Endometrial microvascular endothelial cells (primary cell): ENCODE measurements around the gene SYNC. TPM values are rescaled to one million over a fixed set of nuclear protein-coding genes. Genes with fewer than 3 reads are reported as not detected.
"Not testable (repeated sequence)": the region's sequence is repeated elsewhere in the genome, so short reads cannot be mapped to it uniquely, and the experiment has no call there.

Experiments used
- in situ Hi-C: cut with HindIII; loops from 2 replicates; pipeline ENCODE4 v1.10.0; 2017; ENCODE audit warnings: low sequenced_read_pairs, low pct_unique_long_range_greater_than_20kb; ENCODE audit errors: inconsistent ontology term
- total RNA-seq: library from RNA; depleted of rRNA; stranded (reverse); fragments of >200 nt; gene quantifications from one replicate; pipeline ENCODE4 v1.2.3, GENCODE V29; 2015; ENCODE audit errors: inconsistent ontology term

The SYNC gene
- total RNA-seq, 1 donor from 2014 or later = 8.9 TPM

- in situ Hi-C loops = no loop called here
These were observed 50.2 kb downstream of the SYNC start for GRCh38 chr1:32652244-32652962.

DNA sequence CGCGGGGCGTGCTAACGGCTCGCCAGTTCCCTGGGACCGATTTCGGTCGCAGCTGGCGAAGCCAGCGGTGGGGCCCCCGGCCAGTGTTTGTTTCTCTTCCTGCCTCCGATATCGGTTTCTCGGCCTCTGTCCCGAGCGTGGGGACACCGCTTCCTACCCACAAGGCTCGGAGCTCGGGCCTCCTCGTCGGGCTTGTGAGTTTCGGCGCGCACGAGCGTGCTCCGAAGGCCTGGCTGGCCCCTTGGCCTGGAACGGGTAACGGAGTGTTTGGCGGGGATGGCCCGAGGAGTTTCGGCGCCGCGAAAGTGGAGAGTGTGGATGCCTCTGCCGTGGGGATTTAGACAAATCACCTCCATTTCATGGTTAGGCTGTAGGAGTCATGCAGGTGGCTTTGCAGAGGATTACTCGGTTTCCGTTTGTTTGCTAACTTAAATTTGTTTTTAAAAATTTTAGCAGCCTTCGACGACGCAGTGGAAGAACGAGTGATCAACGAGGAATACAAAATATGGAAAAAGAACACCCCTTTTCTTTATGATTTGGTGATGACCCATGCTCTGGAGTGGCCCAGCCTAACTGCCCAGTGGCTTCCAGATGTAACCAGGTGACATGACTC is 51.0 kb downstream of the SYNC start:
- in situ Hi-C loops = no loop called here

- in situ Hi-C loops = no loop called here
These were observed 51.7 kb downstream of the SYNC start, which contains the start of gene RBBP4 for GRCh38 chr1:32650752-32651460. RBBP4 (plus strand) TSS chr1:32651208; CDS start chr1:32651307, 99 bp downstream.

- in situ Hi-C loops = no loop called here
These were observed 52.3 kb downstream of the SYNC start, which contains the start of gene ZBTB8OS for GRCh38 chr1:32650248-32650751. ZBTB8OS (minus strand) TSS chr1:32650550; CDS start chr1:32650529, 21 bp downstream.

DNA sequence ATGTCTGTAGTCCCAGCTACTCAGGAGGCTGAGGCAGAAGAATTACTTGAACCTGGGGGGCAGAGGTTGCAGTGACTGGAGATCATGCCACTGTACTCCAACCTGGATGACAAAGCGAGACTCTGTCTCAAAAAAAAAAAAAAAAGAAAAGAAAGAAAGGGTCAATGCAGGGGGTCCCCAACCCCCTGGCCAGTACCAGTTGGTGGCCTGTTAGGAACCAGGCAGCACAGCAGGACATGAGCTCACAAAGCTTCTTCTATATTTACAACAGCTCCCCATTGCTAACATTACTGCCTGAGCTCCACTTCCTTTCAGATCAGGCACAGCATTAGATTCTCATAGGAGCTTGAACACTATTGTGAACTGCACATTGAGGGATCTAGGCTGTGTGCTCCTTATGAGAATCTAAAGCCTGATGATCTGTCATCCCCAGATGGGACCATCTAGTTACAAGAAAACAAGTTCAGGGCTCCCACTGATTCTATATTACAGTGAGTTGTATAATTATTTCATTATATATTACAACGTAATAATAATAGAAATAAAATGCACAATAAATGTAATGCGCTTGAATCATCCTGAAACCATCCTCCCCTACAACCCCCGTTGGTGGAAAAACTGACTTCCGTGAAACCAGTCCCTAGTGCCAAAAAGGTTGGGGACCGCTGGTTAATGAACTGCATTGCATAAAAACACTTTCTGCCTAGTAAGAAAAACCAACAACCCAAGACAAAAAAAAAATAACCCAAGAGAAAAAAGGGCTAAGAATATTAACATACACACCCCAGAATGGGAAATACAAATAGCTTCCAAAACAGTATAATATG is 55.0 kb downstream of the SYNC start:
- in situ Hi-C loops = no loop called here

DNA sequence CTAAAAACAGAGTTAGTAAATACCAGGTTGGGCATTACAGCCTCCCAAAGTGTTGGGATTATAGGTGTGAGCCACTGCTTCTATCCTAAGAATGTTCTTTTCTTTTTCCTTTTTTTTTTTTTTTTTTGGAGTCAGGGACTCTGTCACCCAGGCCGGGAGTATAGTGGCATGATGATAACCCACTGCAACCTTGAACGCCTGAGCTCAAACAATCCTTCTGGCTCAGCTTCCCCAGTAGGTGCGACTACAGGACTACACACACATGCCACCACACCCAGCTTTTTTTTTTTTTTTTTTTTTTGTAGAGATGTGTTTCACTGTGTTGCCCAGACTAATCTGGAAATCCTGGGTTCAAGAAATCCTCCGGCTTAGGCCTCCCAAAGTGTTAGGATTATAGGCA is 58.1 kb downstream of the SYNC start:
- in situ Hi-C loops = no loop called here

- in situ Hi-C loops = not testable (repeated sequence)
These were observed 60.2 kb downstream of the SYNC start for GRCh38 chr1:32642292-32642827.

DNA sequence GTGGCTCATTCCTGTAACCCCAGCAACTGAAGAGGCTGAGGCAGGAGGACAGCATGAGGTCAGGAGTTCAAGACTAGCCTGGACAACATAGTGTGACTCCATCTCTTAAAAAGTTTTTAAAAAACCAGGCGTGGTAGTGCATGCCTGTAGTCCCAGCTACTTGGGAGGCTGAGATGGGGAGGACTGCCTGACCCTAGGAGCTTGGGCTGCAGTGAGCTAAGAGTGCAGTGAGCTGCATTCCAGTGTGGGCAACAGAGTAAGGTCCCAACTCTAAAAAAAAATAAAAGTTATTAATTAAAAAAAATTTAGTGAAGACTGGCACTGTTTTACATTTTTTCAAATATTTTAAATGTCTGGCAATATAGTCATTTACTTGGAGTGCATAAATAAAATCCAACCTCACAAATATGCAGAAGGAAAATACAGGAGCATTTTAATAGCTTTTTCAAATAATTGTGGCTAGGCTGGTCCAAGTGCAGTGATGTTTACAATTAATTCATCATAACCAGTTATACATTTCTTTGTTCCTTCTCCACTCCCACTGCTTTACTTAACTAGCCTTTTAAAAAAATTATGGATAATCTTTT is 63.0 kb downstream of the SYNC start:
- in situ Hi-C loops = no loop called here

GRCh38 chr1:32636914-32637645 is 65.5 kb downstream of the SYNC start:
- in situ Hi-C loops = no loop called here

DNA sequence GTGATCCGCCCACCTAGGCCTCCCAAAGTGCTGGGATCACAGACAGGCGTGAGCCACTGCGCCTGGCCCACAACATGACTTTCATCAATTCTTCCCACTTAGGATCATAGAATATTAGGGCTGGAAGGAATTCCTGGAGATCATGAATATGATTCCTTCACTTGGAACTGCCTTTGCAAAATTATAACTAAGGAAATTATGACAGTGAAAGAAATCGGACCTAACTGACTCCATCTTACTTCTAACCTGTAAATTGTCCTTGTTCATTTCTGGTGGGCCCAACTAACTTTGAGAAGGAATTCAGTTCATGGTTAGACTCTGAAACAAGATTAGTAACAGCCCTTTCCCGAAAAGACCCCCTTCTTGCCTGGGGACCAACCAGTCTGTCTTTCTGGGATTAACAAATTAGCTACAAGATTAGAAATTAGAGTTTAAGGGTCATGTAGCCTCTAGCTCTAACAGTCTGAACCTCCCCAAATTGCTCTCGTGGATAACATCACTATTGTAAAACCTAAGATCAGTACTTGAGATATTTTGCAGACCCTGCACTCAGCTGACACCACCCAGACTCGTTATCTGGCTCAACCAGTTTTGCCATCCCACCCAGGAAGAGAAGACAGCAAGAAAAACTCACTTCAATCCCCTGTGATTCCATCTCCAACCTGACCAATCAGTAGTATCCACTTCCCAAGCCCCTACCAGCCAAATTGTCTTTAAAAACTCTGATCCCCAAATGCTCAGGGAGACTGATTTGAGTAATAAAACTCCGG is 66.9 kb downstream of the SYNC start:
- in situ Hi-C loops = no loop called here

DNA sequence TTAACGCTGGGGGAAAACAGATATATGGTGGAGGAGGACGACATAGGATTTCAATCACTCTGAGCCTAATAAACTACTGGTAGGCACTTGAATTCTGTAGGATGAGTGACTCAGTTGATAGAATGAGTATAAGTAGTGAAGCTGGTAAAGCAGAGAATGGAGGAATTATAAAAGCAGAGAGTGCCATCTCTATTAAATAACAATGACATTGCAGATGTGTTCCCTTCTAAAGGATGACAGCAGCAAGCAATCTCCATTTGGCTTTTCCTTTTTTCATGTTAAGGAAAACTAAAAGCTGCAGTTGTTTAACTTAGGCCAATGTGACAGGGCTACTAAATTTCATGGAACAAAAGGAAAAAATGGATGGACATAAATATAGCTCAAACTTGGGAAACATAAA is 69.7 kb downstream of the SYNC start:
- in situ Hi-C loops = no loop called here

DNA sequence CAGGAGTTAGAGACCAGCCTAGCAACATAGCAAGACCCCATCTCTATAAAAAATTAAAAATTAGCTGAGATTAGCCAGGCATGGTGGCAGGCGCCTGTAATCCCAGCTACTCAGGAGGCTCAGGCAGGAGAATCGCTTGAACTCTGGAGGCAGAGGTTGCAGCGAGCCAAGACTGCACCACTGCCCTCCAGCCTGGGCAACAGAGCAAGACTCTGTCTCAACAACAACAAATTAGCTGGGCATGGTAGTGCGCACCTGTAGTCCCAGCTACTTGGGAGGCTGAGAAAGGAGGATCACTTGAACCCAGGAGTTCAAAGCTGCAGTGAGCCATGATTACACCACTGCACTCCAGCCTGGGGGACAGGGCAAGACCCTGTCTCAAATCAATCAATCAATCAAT is 72.4 kb downstream of the SYNC start:
- in situ Hi-C loops = not testable (repeated sequence)

Other genes starting within 250 kb of the SYNC start
- gene ZBTB8B, start 237.7 kb downstream of the SYNC start, total RNA-seq = not detected
- 6.2 TPM for gene ZBTB8A, start 163.3 kb downstream of the SYNC start, total RNA-seq
- gene ZBTB8OS, start 52.2 kb downstream of the SYNC start, total RNA-seq = 26.5 TPM
- gene RBBP4, start 51.6 kb downstream of the SYNC start, total RNA-seq = 163 TPM
- 132 TPM for gene YARS1, start 114.6 kb upstream of the SYNC start, total RNA-seq
- 28.4 TPM for gene S100PBP, start 114.9 kb upstream of the SYNC start, total RNA-seq
- not detected for gene FNDC5, start 168.1 kb upstream of the SYNC start, total RNA-seq
- gene HPCA, start 183.7 kb upstream of the SYNC start, total RNA-seq = not detected
- 8.0 TPM for gene TMEM54, start 198.6 kb upstream of the SYNC start, total RNA-seq